Measurements from ENCODE around the gene MIOS.

DNA sequence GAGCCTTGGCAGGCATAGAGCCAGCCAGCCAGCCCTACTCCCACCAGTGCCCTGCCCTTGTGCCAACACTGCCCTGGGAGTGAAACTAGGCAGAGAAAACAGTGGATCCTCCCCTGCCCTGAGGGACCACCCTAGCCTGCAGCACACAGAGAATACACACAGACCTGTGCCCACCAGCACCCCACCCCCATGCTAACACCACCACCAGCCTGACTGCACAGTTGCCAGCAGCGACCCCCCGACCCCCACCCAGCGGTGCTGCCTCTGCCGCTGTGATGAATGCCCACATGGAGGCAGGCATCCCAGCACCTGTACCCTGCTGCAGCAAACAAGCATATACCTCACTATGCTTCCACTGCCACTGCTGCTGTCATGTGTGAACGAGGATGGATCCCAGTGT is 9.4 kb upstream of the MIOS start:
- no peak for TF ChIP-seq POLR2A (IDR thresholded peaks at IDR 0.05)
- no peak for TF ChIP-seq CTCF (IDR thresholded peaks at IDR 0.05)
